Measurements from ENCODE around the gene GMPPA.

GMPPA gene

DNA sequence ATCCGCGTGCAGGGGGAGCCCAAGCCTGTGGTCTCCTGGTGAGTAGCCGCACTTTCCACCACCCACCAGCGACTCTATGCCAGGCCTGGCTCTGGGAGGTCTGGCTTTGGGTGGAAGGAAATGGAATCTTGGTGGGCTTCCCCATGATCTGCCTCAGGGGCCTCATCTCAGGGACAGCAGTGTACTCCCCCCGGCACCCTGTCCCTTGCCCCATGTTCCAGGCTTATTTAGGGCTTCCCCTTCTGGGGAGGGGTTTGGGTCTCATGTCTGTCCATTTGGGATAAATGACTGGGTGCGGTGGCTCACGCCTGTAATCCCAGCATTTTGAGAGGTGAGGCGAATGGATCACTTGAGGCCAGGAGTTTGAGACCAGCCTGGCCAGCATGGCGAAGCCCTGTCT is 36.3 kb upstream of the GMPPA start:
- TF ChIP-seq, protein P1, sequence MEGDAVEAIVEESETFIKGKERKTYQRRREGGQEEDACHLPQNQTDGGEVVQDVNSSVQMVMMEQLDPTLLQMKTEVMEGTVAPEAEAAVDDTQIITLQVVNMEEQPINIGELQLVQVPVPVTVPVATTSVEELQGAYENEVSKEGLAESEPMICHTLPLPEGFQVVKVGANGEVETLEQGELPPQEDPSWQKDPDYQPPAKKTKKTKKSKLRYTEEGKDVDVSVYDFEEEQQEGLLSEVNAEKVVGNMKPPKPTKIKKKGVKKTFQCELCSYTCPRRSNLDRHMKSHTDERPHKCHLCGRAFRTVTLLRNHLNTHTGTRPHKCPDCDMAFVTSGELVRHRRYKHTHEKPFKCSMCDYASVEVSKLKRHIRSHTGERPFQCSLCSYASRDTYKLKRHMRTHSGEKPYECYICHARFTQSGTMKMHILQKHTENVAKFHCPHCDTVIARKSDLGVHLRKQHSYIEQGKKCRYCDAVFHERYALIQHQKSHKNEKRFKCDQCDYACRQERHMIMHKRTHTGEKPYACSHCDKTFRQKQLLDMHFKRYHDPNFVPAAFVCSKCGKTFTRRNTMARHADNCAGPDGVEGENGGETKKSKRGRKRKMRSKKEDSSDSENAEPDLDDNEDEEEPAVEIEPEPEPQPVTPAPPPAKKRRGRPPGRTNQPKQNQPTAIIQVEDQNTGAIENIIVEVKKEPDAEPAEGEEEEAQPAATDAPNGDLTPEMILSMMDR (IDR thresholded peaks at IDR 0.05; ENCODE audit: insufficient read depth, low read depth, low read length, missing control alignments), result no peak
- DNase-seq (ENCODE audit: low read depth), result no peak
- no peak overlapping the region for H3K4me3 ChIP-seq (ENCODE audit: low read depth, low read length)

- no peak overlapping the region for H3K4me3 ChIP-seq (ENCODE audit: low read depth, low read length)
- no peak for DNase-seq (ENCODE audit: low read depth)
- TF ChIP-seq, protein P1 (IDR thresholded peaks at IDR 0.05; ENCODE audit: insufficient read depth, low read depth, low read length, missing control alignments), result no peak
These were observed 34.2 kb upstream of the GMPPA start for GRCh38 chr2:219464286-219465032.

- H3K4me3 ChIP-seq (ENCODE audit: low read depth, low read length), result no peak overlapping the region
- DNase-seq (ENCODE audit: low read depth), result no peak
- TF ChIP-seq, protein P1 (IDR thresholded peaks at IDR 0.05; ENCODE audit: insufficient read depth, low read depth, low read length, missing control alignments), result no peak
These were observed 32.8 kb upstream of the GMPPA start for GRCh38 chr2:219465659-219466561.

GRCh38 chr2:219466816-219467735 is 31.6 kb upstream of the GMPPA start:
- TF ChIP-seq, protein P1 (IDR thresholded peaks at IDR 0.05; ENCODE audit: insufficient read depth, low read depth, low read length, missing control alignments), result no peak
- H3K4me3 ChIP-seq (ENCODE audit: low read depth, low read length), result no peak overlapping the region
- no peak for DNase-seq (ENCODE audit: low read depth)

GRCh38 chr2:219467736-219468075 is 31.0 kb upstream of the GMPPA start:
- no peak for DNase-seq (ENCODE audit: low read depth)
- no peak overlapping the region for H3K4me3 ChIP-seq (ENCODE audit: low read depth, low read length)
- TF ChIP-seq, protein P1 (IDR thresholded peaks at IDR 0.05; ENCODE audit: insufficient read depth, low read depth, low read length, missing control alignments), result no peak

GRCh38 chr2:219468410-219469185 is 30.1 kb upstream of the GMPPA start:
- TF ChIP-seq, protein P1 (IDR thresholded peaks at IDR 0.05; ENCODE audit: insufficient read depth, low read depth, low read length, missing control alignments), result no peak
- H3K4me3 ChIP-seq (ENCODE audit: low read depth, low read length), result no peak overlapping the region
- DNase-seq (ENCODE audit: low read depth), result no peak
